SH-SY5Y (cell line): ENCODE data around the gene ACP4.

Experiments used
- GATA2 ChIP-seq: IDR thresholded peaks from 2 replicates; pipeline ENCODE4 v1.6.1; 2011; ENCODE audit warnings: mild to moderate bottlenecking, low read depth, low read length
- GATA3 ChIP-seq: IDR thresholded peaks from 2 replicates; pipeline ENCODE4 v1.6.1; 2011; ENCODE audit warnings: low read depth, mild to moderate bottlenecking, low read length, moderate library complexity

GRCh38 chr19:50745221-50745620 is 45.0 kb upstream of the ACP4 start:
- TF ChIP-seq GATA2, result no peak
- no peak for TF ChIP-seq GATA3
